Vagina (tissue), 2 donors: ENCODE results near the gene SLC18A2.

Experiments used
- POLR2AphosphoS5 ChIP-seq, 2 donors: sonication (generic); formaldehyde crosslinking; IDR thresholded peaks; one replicate each; pipeline ENCODE4 v1.9.0; 2017; ENCODE audit warnings: antibody characterized with exemption in 2 of 2, mild to moderate bottlenecking in 2 of 2, low read depth in 1 of 2; ENCODE audit not compliant: insufficient read depth in 1 of 2
- TF ChIP-seq, protein P1 (sequence below), 3 experiments: fragments of 450-650 bp in 2 of 3; fragments of 200-600 bp in 1 of 3; sonication (generic) in 1 of 3; IDR thresholded peaks; one replicate each; pipeline ENCODE4 v1.5.1; 2017 to 2019; ENCODE audit warnings: antibody characterized with exemption in 3 of 3, mild to moderate bottlenecking in 2 of 3, moderate library complexity in 2 of 3

DNA sequence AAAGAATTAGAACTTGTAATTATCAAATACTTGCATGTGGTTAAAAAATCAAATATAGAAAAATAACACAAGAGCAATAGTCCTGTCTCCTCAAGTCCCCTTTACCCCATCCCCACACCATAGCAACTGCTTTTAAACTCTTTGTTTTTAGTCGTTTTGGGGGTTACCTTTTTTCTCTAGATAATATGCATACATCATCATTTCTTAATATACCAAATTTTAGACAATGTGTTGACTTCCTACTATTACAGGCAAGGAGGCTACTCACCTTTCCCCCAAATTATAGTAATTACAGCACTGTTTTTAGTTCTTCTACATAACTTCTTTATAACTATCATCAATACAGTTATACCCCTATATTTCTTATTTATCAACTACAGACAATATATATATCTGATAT, 57.3 kb downstream of the SLC18A2 start:
- no peak for TF ChIP-seq POLR2AphosphoS5 (IDR thresholded peaks at IDR 0.05; ENCODE audit: insufficient read depth in 1 of 2, low read depth in 1 of 2)
- TF ChIP-seq, protein P1, sequence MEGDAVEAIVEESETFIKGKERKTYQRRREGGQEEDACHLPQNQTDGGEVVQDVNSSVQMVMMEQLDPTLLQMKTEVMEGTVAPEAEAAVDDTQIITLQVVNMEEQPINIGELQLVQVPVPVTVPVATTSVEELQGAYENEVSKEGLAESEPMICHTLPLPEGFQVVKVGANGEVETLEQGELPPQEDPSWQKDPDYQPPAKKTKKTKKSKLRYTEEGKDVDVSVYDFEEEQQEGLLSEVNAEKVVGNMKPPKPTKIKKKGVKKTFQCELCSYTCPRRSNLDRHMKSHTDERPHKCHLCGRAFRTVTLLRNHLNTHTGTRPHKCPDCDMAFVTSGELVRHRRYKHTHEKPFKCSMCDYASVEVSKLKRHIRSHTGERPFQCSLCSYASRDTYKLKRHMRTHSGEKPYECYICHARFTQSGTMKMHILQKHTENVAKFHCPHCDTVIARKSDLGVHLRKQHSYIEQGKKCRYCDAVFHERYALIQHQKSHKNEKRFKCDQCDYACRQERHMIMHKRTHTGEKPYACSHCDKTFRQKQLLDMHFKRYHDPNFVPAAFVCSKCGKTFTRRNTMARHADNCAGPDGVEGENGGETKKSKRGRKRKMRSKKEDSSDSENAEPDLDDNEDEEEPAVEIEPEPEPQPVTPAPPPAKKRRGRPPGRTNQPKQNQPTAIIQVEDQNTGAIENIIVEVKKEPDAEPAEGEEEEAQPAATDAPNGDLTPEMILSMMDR (IDR thresholded peaks at IDR 0.05): no peak
